GM12891 (cell line): ENCODE data around the gene FGF12.

Experiments used
- DNase-seq: peaks from one replicate; pipeline ENCODE4 v3.0.0; 2011; ENCODE audit warnings: low spot score; ENCODE audit not compliant: insufficient read length
- FAIRE-seq: peaks from 2 replicates; lab custom pipeline; 2011; peaks lifted over from hg19 to GRCh38; lab: Jason Lieb, UNC
- PAX5 ChIP-seq: IDR thresholded peaks from 2 replicates; pipeline ENCODE4 v1.6.1; 2011; ENCODE audit warnings: low read length, moderate library complexity, mild to moderate bottlenecking; ENCODE audit not compliant: insufficient read depth, severe bottlenecking
- POLR2A ChIP-seq: IDR thresholded peaks from 2 replicates; pipeline ENCODE4 v1.6.1; 2011; ENCODE audit warnings: low read depth, low read length, control low read depth
- POLR2AphosphoS5 ChIP-seq: IDR thresholded peaks from 2 replicates; pipeline ENCODE4 v1.6.1; 2011; ENCODE audit warnings: low read depth, low read length, control low read depth
- POU2F2 ChIP-seq: IDR thresholded peaks from 2 replicates; pipeline ENCODE4 v1.6.1; 2011; ENCODE audit warnings: low read depth, mild to moderate bottlenecking, control low read depth, low read length, moderate library complexity
- SPI1 ChIP-seq: IDR thresholded peaks from 2 replicates; pipeline ENCODE4 v1.6.1; 2011; ENCODE audit warnings: low read depth, low read length, control low read depth
- TAF1 ChIP-seq: IDR thresholded peaks from 2 replicates; pipeline ENCODE4 v1.6.1; 2011; ENCODE audit warnings: low read depth, low read length, control low read depth

FGF12 gene

GRCh38 chr3:192482809-192483208, 244.5 kb downstream of the FGF12 start:
- no peak for FAIRE-seq
- no peak for TF ChIP-seq POU2F2
- TF ChIP-seq POLR2A, result no peak
- no peak for TF ChIP-seq PAX5
- TF ChIP-seq SPI1, result no peak
- TF ChIP-seq TAF1, result no peak
- no peak for TF ChIP-seq POLR2AphosphoS5

GRCh38 chr3:192482391-192482790, 244.9 kb downstream of the FGF12 start:
- TF ChIP-seq POLR2A (no peak), TAF1 (no peak), POLR2AphosphoS5 (no peak), POU2F2 (no peak), PAX5 (no peak), SPI1 (no peak)
- FAIRE-seq (no peak), DNase-seq (no peak)

More at GRCh38 chr3:192482809-192483208, 244.5 kb downstream of the FGF12 start:
- DNase-seq, result no peak

- FAIRE-seq, result no peak
- TF ChIP-seq TAF1 (no peak), POLR2A (no peak), POU2F2 (no peak), POLR2AphosphoS5 (no peak), PAX5 (no peak), SPI1 (no peak)
- DNase-seq, result no peak
Observed at GRCh38 chr3:192481638-192482037, 245.7 kb downstream of the FGF12 start.

GRCh38 chr3:192467230-192468140, 259.9 kb downstream of the FGF12 start:
- TF ChIP-seq POLR2AphosphoS5 (no peak), POU2F2 (no peak), SPI1 (no peak), TAF1 (no peak)
- peak; percentile 5 for DNase-seq
- peak; percentile 57 for FAIRE-seq

- FAIRE-seq (no peak), DNase-seq (no peak)
- no peak for TF ChIP-seq POLR2AphosphoS5
- no peak for TF ChIP-seq TAF1
- no peak for TF ChIP-seq POU2F2
- no peak for TF ChIP-seq POLR2A
- TF ChIP-seq SPI1, result no peak
- no peak for TF ChIP-seq PAX5
Observed at GRCh38 chr3:192449036-192449435, 278.3 kb downstream of the FGF12 start.

- FAIRE-seq (no peak), DNase-seq (no peak)
- TF ChIP-seq TAF1 (no peak), POLR2AphosphoS5 (no peak), SPI1 (no peak), POU2F2 (no peak), POLR2A (no peak), PAX5 (no peak)
Observed at GRCh38 chr3:192445770-192446644, 281.3 kb downstream of the FGF12 start.

- DNase-seq (no peak), FAIRE-seq (no peak)
- TF ChIP-seq POU2F2 (no peak), PAX5 (no peak), POLR2A (no peak), TAF1 (no peak), POLR2AphosphoS5 (no peak)
Observed at GRCh38 chr3:192444791-192445106, 282.6 kb downstream of the FGF12 start.

- TF ChIP-seq POLR2AphosphoS5, result no peak
- no peak for TF ChIP-seq POLR2A
- TF ChIP-seq POU2F2, result no peak
- no peak for TF ChIP-seq TAF1
- TF ChIP-seq SPI1, result no peak
- TF ChIP-seq PAX5, result no peak
- FAIRE-seq, result peak; percentile 88
- peak; percentile 30 for DNase-seq
Observed at GRCh38 chr3:192444096-192444790, 283.1 kb downstream of the FGF12 start.
